HG03520 (cell line): ENCODE results near the gene SLF1.

Source experiments
- ATAC-seq: cut with Tn5 transposase; IDR thresholded peaks from one replicate; pipeline ENCODE4 v1.9.1; 2021; ENCODE audit warnings: mild to moderate bottlenecking, moderate library complexity; ENCODE audit not compliant: unreplicated experiment

The SLF1 gene

GRCh38 chr5:94707359-94707758, 88.9 kb downstream of the SLF1 start:
- no peak for ATAC-seq

GRCh38 chr5:94709277-94709676, 90.8 kb downstream of the SLF1 start:
- no peak for ATAC-seq

- ATAC-seq, result no peak
Measured at GRCh38 chr5:94711785-94712184, 93.3 kb downstream of the SLF1 start.

- ATAC-seq, result no peak
Measured at GRCh38 chr5:94715768-94716167, 97.3 kb downstream of the SLF1 start.

GRCh38 chr5:94725142-94725541, 106.7 kb downstream of the SLF1 start:
- ATAC-seq, result no peak

GRCh38 chr5:94731471-94731870, 113.0 kb downstream of the SLF1 start:
- ATAC-seq, result no peak

- ATAC-seq, result no peak
Measured at GRCh38 chr5:94736498-94736897, 118.0 kb downstream of the SLF1 start.

GRCh38 chr5:94740286-94740685, 121.8 kb downstream of the SLF1 start:
- ATAC-seq, result no peak

- ATAC-seq, result no peak
Measured at GRCh38 chr5:94742852-94743251, 124.4 kb downstream of the SLF1 start.

- no peak for ATAC-seq
Measured at GRCh38 chr5:94744906-94745305, 126.4 kb downstream of the SLF1 start.

- peak; percentile 89 for ATAC-seq
Measured at GRCh38 chr5:94745786-94746730, 127.6 kb downstream of the SLF1 start.

GRCh38 chr5:94746731-94747124, 128.3 kb downstream of the SLF1 start:
- ATAC-seq, result peak; percentile 26
